Endothelial cell of umbilical vein (primary cell): Measurements from ENCODE around the gene MCCC2. TPM values are rescaled to one million over a fixed set of nuclear protein-coding genes. Genes with fewer than 3 reads are reported as not detected.
"Not testable (repeated sequence)": the region's sequence is repeated elsewhere in the genome, so short reads cannot be mapped to it uniquely, and the experiment has no call there.

Experiments used
- BruUV-seq: library from RNA; stranded (reverse); fragments of 400-500 nt; replicated peaks from 2 replicates; lab custom pipeline; 2021; lab: Mats Ljungman, UMichigan
- CTCF ChIA-PET: fragments of 300-600, 350-600 bp; sonication (Branson Sonifier 250); formaldehyde crosslinking; loops from one replicate; lab custom pipeline; 2021; ENCODE audit warnings: antibody characterized with exemption, inconsistent platforms; lab: Charles Lee
- POLR2A ChIA-PET: fragments of 300-600, 350-600 bp; sonication (Branson Sonifier 250); formaldehyde crosslinking; loops from one replicate; lab custom pipeline; 2021; ENCODE audit warnings: antibody characterized with exemption, inconsistent platforms; lab: Charles Lee
- DNase-seq: peaks from one replicate; pipeline ENCODE4 v3.0.0-alpha.2; 2011; ENCODE audit warnings: low read depth, low spot score
- FAIRE-seq: peaks from 2 replicates; lab custom pipeline; 2011; peaks lifted over from hg19 to GRCh38; lab: Jason Lieb, UNC
- H2AFZ ChIP-seq: 2 replicates; pipeline ENCODE4 v1.6.0; 2012; ENCODE audit warnings: low read depth, low read length, control low read depth, inconsistent platforms
- H3K27ac ChIP-seq: 2 replicates; pipeline ENCODE4 v1.5.1; 2011; ENCODE audit warnings: low read depth, mild to moderate bottlenecking, control low read depth, low read length, moderate library complexity; ENCODE audit not compliant: insufficient read depth
- H3K27me3 ChIP-seq, 2 experiments: 2 replicates each; pipeline versions ENCODE4 v1.6.0 to v1.6.1; 2011; ENCODE audit warnings: low read length in 2 of 2, mixed read lengths in 1 of 2; ENCODE audit not compliant: control insufficient read depth in 2 of 2, insufficient read depth in 2 of 2
- H3K36me3 ChIP-seq, 2 experiments: 2 replicates in 1 of 2; 3 replicates in 1 of 2; pipeline ENCODE4 v1.5.1; 2011; ENCODE audit warnings: low read length in 2 of 2, mild to moderate bottlenecking in 1 of 2, moderate library complexity in 1 of 2; ENCODE audit not compliant: control insufficient read depth in 2 of 2, insufficient read depth in 2 of 2; ENCODE audit errors: extremely low read depth in 1 of 2
- H3K4me1 ChIP-seq: 3 replicates; pipeline ENCODE4 v1.5.1; 2011; ENCODE audit warnings: mild to moderate bottlenecking, low read length; ENCODE audit not compliant: control insufficient read depth, insufficient read depth; ENCODE audit errors: extremely low read depth
- H3K4me2 ChIP-seq: 2 replicates; pipeline ENCODE4 v1.6.1; 2011; ENCODE audit warnings: low read length, control low read depth, mixed read lengths; ENCODE audit not compliant: insufficient read depth
- H3K4me3 ChIP-seq, 3 experiments: fragments of 200-600 bp in 1 of 3; sonication (generic), shearing (Covaris generic) in 1 of 3; replicated peaks in 1 of 3; 2 replicates each; pipeline ENCODE4 v1.5.1; 2011 to 2016; ENCODE audit warnings: control low read depth in 3 of 3, low read length in 3 of 3, mild to moderate bottlenecking in 2 of 3, inconsistent platforms in 1 of 3, low read depth in 1 of 3, moderate library complexity in 1 of 3; ENCODE audit not compliant: insufficient read depth in 1 of 3
- H3K79me2 ChIP-seq: 2 replicates; pipeline ENCODE4 v1.6.0; 2012; ENCODE audit warnings: low read length, inconsistent platforms; ENCODE audit not compliant: control insufficient read depth, insufficient read depth
- H3K9ac ChIP-seq: replicated peaks from 2 replicates; pipeline ENCODE3; 2011; ENCODE audit warnings: low read length, control low read depth; ENCODE audit not compliant: insufficient read depth; ENCODE audit errors: extremely low read depth
- H3K9me1 ChIP-seq: replicated peaks from 3 replicates; pipeline ENCODE4 v1.6.0; 2011; ENCODE audit warnings: mild to moderate bottlenecking, low read length; ENCODE audit not compliant: control insufficient read depth, insufficient read depth; ENCODE audit errors: extremely low read depth
- H3K9me3 ChIP-seq: replicated peaks from 2 replicates; pipeline ENCODE4 v1.5.1; 2012; ENCODE audit warnings: low read length, inconsistent platforms; ENCODE audit not compliant: control insufficient read depth, insufficient read depth
- H4K20me1 ChIP-seq: replicated peaks from 2 replicates; pipeline ENCODE3; 2011; ENCODE audit warnings: mild to moderate bottlenecking, low read length; ENCODE audit not compliant: control insufficient read depth, insufficient read depth; ENCODE audit errors: extremely low read depth
- EZH2 ChIP-seq: IDR thresholded peaks from 2 replicates; pipeline ENCODE4 v1.6.1; 2012; ENCODE audit warnings: borderline replicate concordance, low read depth, mild to moderate bottlenecking, moderate library complexity, low read length, inconsistent platforms; ENCODE audit not compliant: severe bottlenecking
- FOS ChIP-seq: IDR thresholded peaks from 2 replicates; pipeline ENCODE4 v1.6.1; 2011; ENCODE audit warnings: mild to moderate bottlenecking, low read length, moderate library complexity, borderline replicate concordance; ENCODE audit not compliant: insufficient read depth
- GATA2 ChIP-seq: IDR thresholded peaks from 2 replicates; pipeline ENCODE4 v1.7.0; 2011; ENCODE audit warnings: low read depth, mild to moderate bottlenecking, moderate library complexity, mixed read lengths, low read length; ENCODE audit not compliant: insufficient read length, insufficient read depth
- JUN ChIP-seq: IDR thresholded peaks from 2 replicates; pipeline ENCODE4 v1.6.1; 2011; ENCODE audit warnings: borderline replicate concordance, low read depth; ENCODE audit not compliant: insufficient read length, insufficient read depth
- MYC ChIP-seq: IDR thresholded peaks from one replicate; pipeline ENCODE4 v1.6.1; 2011; ENCODE audit warnings: mild to moderate bottlenecking, low read depth, low read length
- POLR2A ChIP-seq: IDR thresholded peaks from 2 replicates; pipeline ENCODE4 v1.6.1; 2012; ENCODE audit warnings: low read depth, mild to moderate bottlenecking, control low read depth, low read length
- POLR2AphosphoS5 ChIP-seq: IDR thresholded peaks from 2 replicates; pipeline ENCODE4 v1.6.1; 2012; ENCODE audit warnings: low read depth, mild to moderate bottlenecking, control low read depth, low read length, moderate library complexity; ENCODE audit not compliant: insufficient read depth
- dilution Hi-C: fragments of 300-500 bp; cut with MboI; formaldehyde crosslinking; loops from one replicate; pipeline ENCODE4 v1.15.0; 2019; ENCODE audit warnings: low sequenced_read_pairs; ENCODE audit not compliant: extremely low pct_ligation_motif_present
- intact Hi-C: fragments of 100-400 bp; cut with micrococcal nuclease; formaldehyde crosslinking; loops from one replicate; pipeline ENCODE4 v1.10.0; 2022
- polyA plus RNA-seq, 4 experiments: library from polyadenylated mRNA; depleted of rRNA in 3 of 4; stranded (reverse) in 3 of 4; unstranded in 1 of 4; fragments of >200 nt; gene quantifications; 2 replicates each; pipeline versions ENCODE4 v1.2.1 to v1.2.3, GENCODE V29; 2011 to 2012; ENCODE audit warnings: missing spikeins in 1 of 4
- total RNA-seq: library from RNA; stranded (reverse); gene quantifications from 2 replicates; pipeline ENCODE4 v1.2.3, GENCODE V29; 2021
- TF ChIP-seq, protein P1 (sequence below): IDR thresholded peaks from 2 replicates; pipeline ENCODE4 v1.6.1; 2011; ENCODE audit not compliant: insufficient read depth, insufficient read length
- TF ChIP-seq, protein P2 (sequence below), 2 donors: IDR thresholded peaks; 1 replicate in 1 of 2; 2 replicates in 1 of 2; pipeline ENCODE4 v1.5.1; 2011; ENCODE audit warnings: low read length in 2 of 2, mild to moderate bottlenecking in 2 of 2, moderate library complexity in 2 of 2, control low read depth in 1 of 2, inconsistent platforms in 1 of 2, low read depth in 1 of 2; ENCODE audit not compliant: insufficient read depth in 1 of 2; ENCODE audit errors: extremely low read depth in 1 of 2

Gene MCCC2
- total and polyA plus RNA-seq, 2 donors (not counting 3 experiments of a cell fraction or from before 2014, with no cell fraction given) = 27.9 to 28.6 TPM

DNA sequence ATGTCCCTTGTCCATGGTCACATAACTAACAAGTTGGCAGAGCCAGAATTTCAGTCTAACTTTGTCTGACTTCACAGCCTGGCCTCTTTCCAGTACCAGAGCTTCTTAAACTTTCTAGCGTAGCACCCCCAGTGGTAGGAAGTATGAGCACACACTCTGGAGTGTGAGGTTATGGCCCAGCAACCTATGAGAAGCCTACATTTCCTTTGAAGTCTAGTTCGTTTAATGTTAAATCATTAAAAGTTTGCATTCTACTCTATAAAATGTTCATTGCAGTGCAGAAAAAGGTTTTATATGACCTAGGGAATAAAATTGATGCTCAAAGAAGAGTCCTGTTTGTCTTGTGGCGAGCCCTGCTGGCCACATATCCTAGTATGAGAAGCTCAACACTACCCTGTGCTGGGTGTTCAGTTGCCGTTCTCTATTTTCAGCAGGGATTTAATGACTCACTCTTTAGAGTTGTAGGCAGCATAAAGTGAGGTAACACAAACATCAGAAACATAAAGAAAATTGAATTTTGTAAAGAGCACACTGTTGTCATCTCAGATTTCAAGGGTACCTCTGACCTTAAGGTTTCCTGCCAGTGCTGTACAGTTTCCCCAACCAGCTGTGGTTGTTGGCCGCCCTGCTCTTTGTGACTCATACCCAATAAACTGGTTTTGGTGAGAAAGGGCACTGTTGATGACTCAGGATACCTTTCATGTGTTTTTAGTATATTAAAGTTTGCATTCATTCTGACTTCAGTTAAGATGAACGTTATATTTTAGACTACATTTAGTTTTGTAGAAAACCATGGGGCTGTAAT, 14.3 kb downstream of the MCCC2 start:
- H2AFZ ChIP-seq = peak overlapping the region; percentile 39
- H3K9me1 ChIP-seq = peaks cover 2% of the 10 kb centered on the region
- no peaks in the 10 kb centered on the region for H3K79me2 ChIP-seq
- no peaks in the 10 kb centered on the region for H3K9me3 ChIP-seq
- intact Hi-C loops (loop anchor here (1.0 to 5.0 kb wide), 6 partner anchors 15 to 157 kb away; partner anchors contain the start of genes BDP1 and MCCC2), dilution Hi-C loops (no loop called here)
- POLR2A ChIA-PET = interaction anchor here (2.3 kb wide), 1 partner anchor 14 kb away, joined by 8 read pairs; the partner anchor contains the start of gene MCCC2
- H4K20me1 ChIP-seq = no peaks in the 10 kb centered on the region
- H3K4me1 ChIP-seq = peaks cover 30% of the 10 kb centered on the region
- H3K9ac ChIP-seq = peak overlapping the region; percentile 36
- H3K36me3 ChIP-seq = peaks cover 0 to 7% of the 10 kb centered on the region in 2 experiments
- no peaks in the 10 kb centered on the region for H3K27me3 ChIP-seq
- DNase-seq = peak; percentile 99
- H3K27ac ChIP-seq = peak overlapping the region; percentile 83
- peak overlapping the region; percentile 57 for H3K4me2 ChIP-seq
- peak; percentile 97 for FAIRE-seq
- no peak overlapping the region for H3K4me3 ChIP-seq
- BruUV-seq = TSS peak; percentile 28
- CTCF ChIA-PET = interaction anchor here (0.5 to 2.1 kb wide), 28 partner anchors 10 to 171 kb away, joined by 3 to 31 read pairs (median 5); partner anchors contain the start of gene MCCC2
- TF ChIP-seq POLR2A = peak; percentile 29
- peak; percentile 28 for TF ChIP-seq GATA2
- TF ChIP-seq FOS = peak; percentile 99
- peak; percentile 90 for TF ChIP-seq POLR2AphosphoS5
- TF ChIP-seq, protein P1, sequence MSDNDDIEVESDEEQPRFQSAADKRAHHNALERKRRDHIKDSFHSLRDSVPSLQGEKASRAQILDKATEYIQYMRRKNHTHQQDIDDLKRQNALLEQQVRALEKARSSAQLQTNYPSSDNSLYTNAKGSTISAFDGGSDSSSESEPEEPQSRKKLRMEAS = no peak
- TF ChIP-seq, protein P2, sequence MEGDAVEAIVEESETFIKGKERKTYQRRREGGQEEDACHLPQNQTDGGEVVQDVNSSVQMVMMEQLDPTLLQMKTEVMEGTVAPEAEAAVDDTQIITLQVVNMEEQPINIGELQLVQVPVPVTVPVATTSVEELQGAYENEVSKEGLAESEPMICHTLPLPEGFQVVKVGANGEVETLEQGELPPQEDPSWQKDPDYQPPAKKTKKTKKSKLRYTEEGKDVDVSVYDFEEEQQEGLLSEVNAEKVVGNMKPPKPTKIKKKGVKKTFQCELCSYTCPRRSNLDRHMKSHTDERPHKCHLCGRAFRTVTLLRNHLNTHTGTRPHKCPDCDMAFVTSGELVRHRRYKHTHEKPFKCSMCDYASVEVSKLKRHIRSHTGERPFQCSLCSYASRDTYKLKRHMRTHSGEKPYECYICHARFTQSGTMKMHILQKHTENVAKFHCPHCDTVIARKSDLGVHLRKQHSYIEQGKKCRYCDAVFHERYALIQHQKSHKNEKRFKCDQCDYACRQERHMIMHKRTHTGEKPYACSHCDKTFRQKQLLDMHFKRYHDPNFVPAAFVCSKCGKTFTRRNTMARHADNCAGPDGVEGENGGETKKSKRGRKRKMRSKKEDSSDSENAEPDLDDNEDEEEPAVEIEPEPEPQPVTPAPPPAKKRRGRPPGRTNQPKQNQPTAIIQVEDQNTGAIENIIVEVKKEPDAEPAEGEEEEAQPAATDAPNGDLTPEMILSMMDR (IDR thresholded peaks at IDR 0.05; ENCODE audit: extremely low read depth in 1 of 2, insufficient read depth in 1 of 2, low read depth in 1 of 2, low read length in 2 of 2) = peak; percentile 70 to 81
- TF ChIP-seq JUN = peak; percentile 96
- no peak for TF ChIP-seq MYC
- no peak for TF ChIP-seq EZH2

DNA sequence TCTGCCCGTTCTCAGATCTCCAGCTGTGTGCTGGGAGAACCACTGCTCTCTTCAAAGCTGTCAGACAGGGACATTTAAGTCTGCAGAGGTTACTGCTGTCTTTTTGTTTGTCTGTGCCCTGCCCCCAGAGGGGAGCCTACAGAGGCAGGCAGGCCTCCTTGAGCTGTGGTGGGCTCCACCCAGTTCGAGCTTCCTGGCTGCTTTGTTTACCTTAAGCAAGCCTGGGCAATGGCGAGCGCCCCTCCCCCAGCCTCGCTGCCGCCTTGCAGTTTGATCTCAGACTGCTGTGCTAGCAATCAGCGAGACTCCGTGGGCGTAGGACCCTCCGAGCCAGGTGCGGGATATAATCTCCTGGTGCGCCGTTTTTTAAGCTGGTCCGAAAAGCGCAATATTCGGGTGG, 22.8 kb downstream of the MCCC2 start:
- H3K27me3 ChIP-seq, H2AFZ ChIP-seq, dilution Hi-C loops, H3K4me3 ChIP-seq, H3K36me3 ChIP-seq, BruUV-seq, H3K79me2 ChIP-seq, H3K9ac ChIP-seq, DNase-seq, POLR2A ChIA-PET, H3K9me1 ChIP-seq, H4K20me1 ChIP-seq, CTCF ChIA-PET, intact Hi-C loops, H3K27ac ChIP-seq, H3K4me2 ChIP-seq, H3K9me3 ChIP-seq, FAIRE-seq, H3K4me1 ChIP-seq: not testable (repeated sequence)
